Measurements from ENCODE around the gene NME3. TPM values are rescaled to one million over a fixed set of nuclear protein-coding genes. Genes with fewer than 3 reads are reported as not detected.

NME3 gene
- total and polyA plus RNA-seq, 4 donors: 10.4 to 38.0 (median 19.4) TPM

DNA sequence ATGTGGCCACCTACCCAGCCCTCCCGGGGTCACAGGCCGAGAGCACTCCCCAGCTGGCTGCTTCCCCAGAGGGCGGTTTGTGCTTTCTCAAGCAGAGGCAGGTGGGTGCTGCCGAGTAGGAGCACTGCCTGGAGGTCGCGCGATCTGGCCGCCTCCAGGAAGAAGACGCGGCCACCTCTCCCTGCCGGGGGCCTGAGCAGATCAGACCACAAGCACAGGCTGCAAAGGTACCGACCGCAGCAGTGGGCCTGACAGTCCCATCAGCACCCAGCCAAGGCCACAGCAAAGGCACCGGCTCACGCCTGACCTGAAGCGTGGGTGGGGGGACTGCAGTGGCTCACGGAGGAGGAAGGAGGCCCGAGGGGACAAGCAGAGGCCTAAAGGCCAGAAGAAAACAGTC lies 37.3 kb upstream of the NME3 start:
- H3K9ac ChIP-seq (ENCODE audit: low read depth in 1 of 2, low read length in 2 of 2): no peak overlapping the region
- peaks cover 13 to 27% (median 24%) of the 10 kb centered on the region in 4 donors for H3K36me3 ChIP-seq (ENCODE audit: control insufficient read depth in 4 of 4, insufficient read depth in 3 of 4, low read depth in 1 of 4, low read length in 3 of 4)
- no peak overlapping the region for H3K4me3 ChIP-seq (ENCODE audit: low read depth in 1 of 3, low read length in 3 of 3)
- no peaks in the 10 kb centered on the region for H3K27me3 ChIP-seq (ENCODE audit: control insufficient read depth in 4 of 4, insufficient read depth in 4 of 4, low read length in 3 of 4)
- H3K9me3 ChIP-seq (ENCODE audit: control insufficient read depth in 4 of 4, low read length in 3 of 4): no peaks in the 10 kb centered on the region
- no peak for DNase-seq (ENCODE audit: low spot score)
- no peak overlapping the region for H3K27ac ChIP-seq (ENCODE audit: low read depth in 1 of 2, low read length in 2 of 2)
- peaks cover 0 to 13% (median 10%) of the 10 kb centered on the region in 4 donors for H3K4me1 ChIP-seq (ENCODE audit: control insufficient read depth in 4 of 4, insufficient read depth in 4 of 4, low read length in 3 of 4)
- WGBS: 75% methylated on average over 18 of the region's 18 CpGs
- TF ChIP-seq HNF4G (IDR thresholded peaks at IDR 0.05) (no peak), JUND (IDR thresholded peaks at IDR 0.05) (no peak)

- 88% methylated on average over 10 of the region's 10 CpGs for WGBS
- Histone ChIP-seq H3K36me3 (ENCODE audit: control insufficient read depth in 4 of 4, insufficient read depth in 3 of 4, low read depth in 1 of 4, low read length in 3 of 4) (peaks cover 13 to 24% (median 23%) of the 10 kb centered on the region in 4 donors), H3K27ac (ENCODE audit: low read depth in 1 of 2, low read length in 2 of 2) (no peak overlapping the region), H3K4me3 (ENCODE audit: low read depth in 1 of 3, low read length in 3 of 3) (no peak overlapping the region), H3K27me3 (ENCODE audit: control insufficient read depth in 4 of 4, insufficient read depth in 4 of 4, low read length in 3 of 4) (no peaks in the 10 kb centered on the region), H3K4me1 (ENCODE audit: control insufficient read depth in 4 of 4, insufficient read depth in 4 of 4, low read length in 3 of 4) (peaks cover 0 to 4% (median 1%) of the 10 kb centered on the region in 4 donors), H3K9me3 (ENCODE audit: control insufficient read depth in 4 of 4, low read length in 3 of 4) (no peaks in the 10 kb centered on the region), H3K9ac (ENCODE audit: low read depth in 1 of 2, low read length in 2 of 2) (no peak overlapping the region)
- TF ChIP-seq FOXA2 (IDR thresholded peaks at IDR 0.05) (no peak), NR2F2 (IDR thresholded peaks at IDR 0.05) (no peak), SP1 (IDR thresholded peaks at IDR 0.05) (no peak), FOXA1 (IDR thresholded peaks at IDR 0.05) (no peak), ZBTB33 (IDR thresholded peaks at IDR 0.05) (no peak), RXRA (IDR thresholded peaks at IDR 0.05) (no peak), REST (IDR thresholded peaks at IDR 0.05) (no peak), RAD21 (IDR thresholded peaks at IDR 0.05) (no peak), CTCF (IDR thresholded peaks at IDR 0.05; ENCODE audit: low read depth, low read length, missing input control) (no peak), EGR1 (IDR thresholded peaks at IDR 0.05; ENCODE audit: low read depth in 2 of 2) (no peak), TAF1 (conservative IDR thresholded peaks at IDR 0.05) (no peak), MAX (IDR thresholded peaks at IDR 0.05) (no peak)
- DNase-seq (ENCODE audit: low spot score): no peak
Measured at GRCh38 chr16:1807626-1808025, 36.3 kb upstream of the NME3 start.
